HG03457 (cell line): ENCODE results near the gene RBP3.

ENCODE experiments used
- ATAC-seq: cut with Tn5 transposase; IDR thresholded peaks from one replicate; pipeline ENCODE4 v1.9.1; 2021; ENCODE audit warnings: moderate number of reproducible peaks; ENCODE audit not compliant: unreplicated experiment

Gene RBP3

DNA sequence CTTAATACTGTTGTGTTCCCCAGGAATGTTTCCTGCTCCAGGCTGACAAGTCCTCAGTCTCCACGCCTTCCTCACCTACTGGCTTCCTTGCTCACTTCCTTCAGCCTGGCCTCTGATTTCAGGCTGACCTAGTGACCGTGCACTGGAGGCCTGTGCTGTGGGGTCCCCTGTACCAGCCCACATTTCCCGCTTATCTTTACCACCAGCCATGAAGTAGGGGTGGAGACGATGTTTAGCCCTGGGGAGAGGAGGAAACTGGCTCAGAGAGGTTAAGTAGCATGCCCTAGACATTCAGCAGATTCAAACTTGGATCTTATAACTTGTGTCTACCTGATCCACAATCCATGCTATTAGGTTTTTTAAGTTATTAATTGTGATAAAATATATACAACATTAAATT, 40.7 kb downstream of the RBP3 start:
- ATAC-seq, result no peak

DNA sequence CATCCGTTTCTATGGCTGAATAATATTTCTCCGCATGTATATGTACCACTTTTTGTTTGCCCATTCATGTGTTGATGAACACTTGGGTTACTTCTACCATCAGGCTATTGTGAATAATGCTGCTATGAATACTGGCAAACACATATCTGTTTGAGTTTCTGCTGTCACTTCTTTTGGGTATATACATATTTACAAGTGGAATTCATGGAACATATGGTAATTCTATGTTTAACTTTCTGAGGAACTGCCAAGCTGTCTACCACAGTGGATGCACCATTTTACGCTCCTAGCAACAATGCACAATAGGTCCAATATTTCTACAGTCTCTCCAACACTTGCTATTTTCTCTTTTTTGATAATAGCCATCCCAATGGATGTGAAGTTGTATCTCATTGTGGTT, 41.5 kb downstream of the RBP3 start:
- ATAC-seq, result no peak

DNA sequence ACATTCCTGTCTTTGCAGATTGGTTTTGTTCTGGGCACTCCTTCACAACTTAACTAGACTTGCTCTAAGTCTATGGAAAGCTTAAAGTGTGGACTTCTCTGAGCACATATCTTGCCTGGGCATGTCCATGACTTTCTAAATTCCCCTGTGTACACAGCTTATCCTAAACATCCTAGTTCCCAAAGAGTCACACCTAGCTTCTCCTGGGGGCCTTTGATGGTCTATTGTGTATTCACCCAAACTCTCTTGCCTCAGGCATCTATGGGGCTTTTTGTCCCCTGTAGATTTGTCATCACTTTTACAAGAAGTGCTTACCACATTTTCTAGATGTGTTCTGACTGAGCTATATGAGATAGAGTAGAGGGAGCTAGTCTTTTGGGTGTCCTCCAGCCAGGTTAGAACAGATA, 48.2 kb downstream of the RBP3 start:
- ATAC-seq, result no peak

DNA sequence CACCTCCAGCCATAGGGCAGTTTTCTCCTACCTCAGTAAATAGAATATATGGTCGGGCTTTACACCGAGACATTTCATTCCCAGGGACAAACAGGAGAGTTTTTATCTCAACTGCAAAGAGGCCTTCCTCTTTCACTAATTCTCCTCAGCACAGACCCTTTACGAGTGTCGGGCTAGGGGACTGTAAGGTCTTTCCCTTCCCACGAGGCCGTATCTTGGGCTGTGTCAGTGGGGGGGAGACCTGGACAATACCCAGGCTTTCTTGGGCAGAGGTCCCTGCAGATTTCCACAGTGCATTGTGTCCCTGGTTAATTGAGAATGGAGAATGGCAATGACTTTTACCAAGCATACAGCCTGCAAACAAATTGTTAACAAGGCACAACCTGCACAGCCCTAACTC, 49.1 kb downstream of the RBP3 start:
- no peak for ATAC-seq

DNA sequence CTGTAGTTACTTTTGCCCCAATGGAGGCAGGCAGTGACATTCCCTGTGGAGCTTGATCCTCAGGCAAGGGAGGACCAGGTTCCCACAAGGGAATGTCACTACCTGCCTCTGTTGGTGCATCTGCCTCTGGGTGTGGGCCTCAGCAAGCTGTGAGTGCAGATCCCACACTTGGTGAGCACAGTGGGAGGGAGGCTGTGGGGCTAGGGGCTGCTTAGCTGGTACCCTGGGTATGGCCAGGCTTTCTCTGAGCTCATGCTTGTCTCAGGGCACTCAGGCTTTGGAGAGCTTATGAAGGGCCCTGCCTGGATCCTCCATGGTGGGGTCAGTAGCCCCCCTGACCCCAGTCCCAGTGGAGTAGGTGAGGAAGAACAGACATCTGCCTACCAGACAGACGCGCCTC, 52.1 kb downstream of the RBP3 start:
- no peak for ATAC-seq

DNA sequence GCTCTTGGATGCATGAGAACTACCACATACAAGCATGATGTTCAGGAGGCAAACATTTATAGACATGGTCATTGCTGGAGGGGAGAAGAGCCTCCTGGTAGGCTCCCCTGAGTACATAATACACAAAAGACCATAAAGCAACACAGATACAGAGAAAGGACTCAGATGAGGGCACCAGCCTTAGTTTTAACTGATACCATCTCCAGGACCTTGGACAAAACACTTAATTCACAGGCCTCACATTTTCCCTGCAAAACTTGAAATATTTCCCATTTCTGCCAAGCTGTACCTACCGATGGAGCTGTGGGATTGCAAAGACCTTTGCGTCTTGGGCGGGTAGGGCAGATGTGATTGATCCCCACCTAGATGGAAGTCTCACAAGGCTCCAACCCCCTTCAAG, 52.6 kb downstream of the RBP3 start:
- no peak for ATAC-seq

DNA sequence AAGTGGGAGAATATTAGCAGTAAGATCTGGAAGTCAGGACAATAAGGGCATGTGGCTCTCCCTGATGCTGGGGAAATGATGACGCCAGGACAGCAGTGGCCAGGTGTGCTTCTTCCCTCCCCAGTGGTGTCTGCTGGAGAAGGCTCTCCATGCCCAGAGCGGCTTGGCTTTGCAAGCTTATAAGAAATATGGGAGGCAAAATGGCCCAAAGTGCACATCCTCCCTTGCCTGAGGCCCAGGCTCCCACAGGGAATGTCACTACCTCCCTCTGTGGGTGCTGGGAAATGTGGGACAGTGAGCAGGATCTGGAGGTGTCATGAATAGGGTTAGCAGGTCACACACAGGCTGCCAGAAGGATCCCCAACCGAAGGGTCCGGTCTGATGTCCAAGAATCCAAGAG, 53.0 kb downstream of the RBP3 start:
- no peak for ATAC-seq

DNA sequence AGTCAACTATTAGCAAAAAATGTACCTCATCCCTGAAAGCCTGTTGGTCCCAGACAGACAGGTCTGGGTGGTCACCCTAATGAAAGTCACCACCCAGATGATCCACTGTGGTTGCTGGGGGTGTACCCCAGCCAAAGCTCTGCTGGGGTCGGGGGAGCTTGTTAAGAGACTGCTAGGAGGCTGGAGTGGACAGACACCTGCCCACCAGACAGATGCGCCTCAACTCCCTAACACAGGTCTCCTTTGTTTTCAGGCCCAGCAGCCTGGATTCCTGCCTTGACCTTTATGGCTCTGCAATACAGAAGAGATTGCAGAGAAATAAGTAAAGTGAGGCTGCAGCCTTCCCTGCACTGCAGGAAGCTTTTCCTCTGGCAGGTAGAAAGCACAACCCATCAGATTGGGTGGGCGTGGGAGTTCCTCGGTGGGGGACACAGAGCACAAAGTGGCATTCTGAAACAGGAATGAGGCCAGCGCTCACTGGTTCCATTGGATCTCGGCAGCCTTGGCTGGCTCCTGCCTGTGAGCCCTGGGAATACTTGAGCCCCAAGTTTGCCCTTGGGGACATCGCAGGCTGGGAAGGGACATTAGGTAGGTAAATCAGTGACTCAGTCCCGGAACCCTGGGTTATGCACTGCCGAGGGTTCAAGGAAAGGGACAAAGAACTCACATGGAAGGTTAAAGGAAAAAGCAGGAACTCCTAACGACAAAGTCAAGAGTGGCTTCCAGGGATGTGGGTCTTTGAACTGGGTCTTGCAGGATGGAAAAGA, 53.9 kb downstream of the RBP3 start:
- no peak for ATAC-seq

DNA sequence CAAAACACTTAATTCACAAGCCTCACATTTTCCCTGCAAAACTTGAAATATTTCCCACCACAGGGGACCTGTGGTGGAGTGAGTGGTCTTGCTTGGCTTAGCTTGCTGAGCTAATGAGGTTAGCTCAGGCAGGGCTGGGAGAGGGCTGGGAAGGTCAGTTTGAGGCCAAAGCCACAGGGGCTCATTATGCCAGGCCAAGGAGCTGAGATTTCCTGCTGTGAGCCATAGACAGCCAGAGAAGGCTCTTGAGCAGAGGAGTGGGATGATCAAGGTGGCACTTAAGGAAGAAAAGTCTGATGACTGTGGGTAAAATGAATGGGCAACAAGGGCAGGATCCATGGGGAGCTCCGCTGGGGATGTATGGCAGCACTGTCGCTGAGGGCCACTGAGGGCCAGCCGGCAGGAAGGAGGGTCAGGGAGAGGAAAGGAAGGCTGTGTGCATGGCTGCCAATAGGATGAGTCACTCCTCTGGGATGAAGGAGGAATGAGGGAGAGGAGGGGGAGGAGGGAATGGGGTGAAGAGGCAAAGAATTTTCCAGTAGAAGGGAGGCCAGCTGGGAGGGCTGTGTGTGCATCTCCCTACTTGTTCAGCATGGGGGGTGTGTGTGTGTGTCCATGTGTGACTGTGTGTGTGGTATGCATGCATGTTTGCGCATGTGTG, 54.6 kb downstream of the RBP3 start:
- ATAC-seq, result no peak

DNA sequence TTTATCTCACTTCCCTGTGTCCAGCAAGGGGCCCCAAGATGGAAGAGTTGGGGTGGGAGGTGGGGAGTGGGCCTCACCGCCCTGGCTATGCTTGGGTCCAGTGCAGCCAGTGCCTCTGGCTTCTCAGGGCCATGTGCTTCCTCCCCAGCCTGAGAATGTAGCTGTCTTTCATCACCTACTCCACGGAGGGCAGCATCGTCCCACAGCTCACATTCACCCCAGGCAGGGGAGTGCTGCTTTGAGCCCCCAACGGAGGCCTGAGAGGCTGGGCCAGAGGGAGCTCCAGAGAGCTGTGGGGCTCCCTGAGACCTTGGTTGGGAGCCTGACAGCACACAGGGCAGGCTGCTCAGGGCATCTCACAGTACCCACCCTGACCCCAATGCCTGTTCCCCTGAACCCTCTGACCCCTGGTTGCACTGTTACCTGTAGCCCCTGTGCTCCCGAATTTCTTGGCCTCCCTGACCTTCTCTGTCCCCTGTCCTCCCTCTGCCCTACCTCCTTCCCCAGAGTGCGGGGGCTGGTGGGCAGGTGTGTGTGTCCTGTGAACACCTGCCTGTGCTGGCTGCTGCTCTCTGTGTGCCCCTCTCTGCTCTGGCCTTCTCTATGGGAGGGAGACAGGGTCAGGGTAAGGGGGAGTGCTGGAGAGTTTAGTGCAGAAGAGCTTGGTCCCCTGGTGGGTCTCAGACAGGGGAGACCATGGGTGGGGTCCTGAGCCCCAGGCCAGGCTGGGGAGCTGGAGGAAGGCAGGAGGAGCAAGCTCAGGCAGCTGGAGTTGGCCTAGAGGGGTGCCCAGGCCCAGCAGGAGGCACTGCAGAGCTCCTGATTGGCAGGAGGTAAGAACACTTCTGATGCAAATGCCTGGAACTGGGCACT, 55.5 kb downstream of the RBP3 start:
- ATAC-seq, result no peak

DNA sequence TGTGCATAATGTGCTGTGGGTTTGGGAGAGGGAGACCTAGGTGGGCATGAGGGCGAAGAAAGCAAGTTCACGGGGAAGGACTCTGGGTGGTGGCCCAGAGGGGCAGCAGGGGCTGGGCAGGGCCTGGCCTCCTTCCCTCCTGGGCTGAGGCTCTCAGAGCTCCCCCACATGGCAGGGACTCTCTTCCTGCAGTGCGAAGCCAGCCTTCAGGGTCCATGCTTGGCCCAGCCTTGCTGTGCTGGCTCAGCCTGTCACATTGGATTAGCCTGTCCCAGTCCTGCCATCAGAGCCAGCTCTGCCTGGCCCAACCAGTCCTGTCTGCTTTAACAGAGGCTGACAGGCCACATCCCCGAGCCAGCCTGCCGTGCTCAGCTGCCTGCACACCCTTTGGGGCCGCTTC, 56.3 kb downstream of the RBP3 start:
- ATAC-seq, result no peak

DNA sequence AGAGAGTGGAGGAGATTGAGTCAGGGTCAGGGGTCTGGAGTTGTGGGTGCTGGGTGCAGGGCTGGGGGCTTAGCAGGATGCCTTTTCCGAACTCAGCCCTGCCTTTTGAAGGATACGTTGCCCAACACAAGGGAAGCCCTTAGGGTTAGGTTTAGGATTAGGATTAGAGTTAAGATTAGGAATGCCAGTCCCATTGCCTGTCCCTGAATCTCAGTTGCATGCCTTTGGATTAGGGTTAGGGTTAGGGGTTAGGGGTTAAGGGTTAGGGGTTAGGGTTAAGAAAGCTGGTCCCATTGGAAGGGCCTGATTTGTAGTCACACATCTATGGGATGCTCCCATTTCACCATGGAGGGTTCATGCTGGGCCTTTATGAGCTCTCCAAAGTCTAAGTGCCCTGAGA, 56.8 kb downstream of the RBP3 start:
- no peak for ATAC-seq

DNA sequence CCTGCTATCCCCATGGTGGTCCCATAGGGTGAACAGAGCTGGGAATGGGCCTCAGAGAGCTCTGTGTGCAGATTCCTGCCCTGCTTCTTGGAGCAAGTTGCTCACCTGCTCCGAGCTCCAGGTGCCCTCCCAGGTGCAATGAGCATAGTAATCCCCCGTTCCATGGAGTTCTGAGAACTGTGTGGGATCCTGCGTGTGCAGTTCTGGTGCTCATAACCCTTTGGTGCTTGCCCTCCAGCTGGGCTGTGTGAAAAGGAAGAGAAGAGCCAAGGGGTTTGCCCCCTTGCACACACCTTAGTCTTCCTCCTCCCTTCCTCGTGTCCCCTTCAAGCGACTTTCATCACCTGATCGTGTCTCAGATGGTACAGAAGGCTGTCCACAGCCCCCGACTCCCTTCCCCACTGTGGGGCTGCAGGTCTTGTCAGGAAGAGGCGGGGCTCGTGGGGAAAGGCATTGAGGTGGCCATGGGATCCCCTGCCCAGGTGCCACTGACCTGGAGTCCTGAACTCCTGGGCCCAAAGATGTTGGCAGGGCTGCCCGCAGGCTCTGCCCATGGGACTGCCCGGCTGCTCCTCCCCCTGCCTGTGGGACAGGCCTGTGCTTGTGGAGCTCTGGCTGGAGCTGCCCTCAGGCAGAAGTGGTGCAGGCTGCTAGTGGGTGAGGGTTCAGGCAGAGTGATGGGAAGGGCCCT, 57.8 kb downstream of the RBP3 start:
- ATAC-seq, result no peak

DNA sequence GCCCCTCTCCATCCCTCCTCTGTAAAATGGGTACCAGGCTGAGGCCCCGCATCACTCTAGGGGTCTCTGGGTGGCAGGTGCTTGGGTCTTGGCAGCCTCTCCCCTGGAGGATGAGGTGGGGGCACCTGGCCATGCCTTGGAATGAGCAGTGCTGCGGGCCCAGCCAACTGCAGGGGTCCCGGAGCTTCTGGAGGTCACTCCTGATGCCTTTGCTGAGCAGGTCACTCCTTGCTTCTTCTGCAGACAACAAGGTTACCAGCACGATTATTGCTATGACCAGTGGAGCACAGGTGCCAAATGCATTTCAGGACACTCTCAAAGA, 58.3 kb downstream of the RBP3 start:
- no peak for ATAC-seq

DNA sequence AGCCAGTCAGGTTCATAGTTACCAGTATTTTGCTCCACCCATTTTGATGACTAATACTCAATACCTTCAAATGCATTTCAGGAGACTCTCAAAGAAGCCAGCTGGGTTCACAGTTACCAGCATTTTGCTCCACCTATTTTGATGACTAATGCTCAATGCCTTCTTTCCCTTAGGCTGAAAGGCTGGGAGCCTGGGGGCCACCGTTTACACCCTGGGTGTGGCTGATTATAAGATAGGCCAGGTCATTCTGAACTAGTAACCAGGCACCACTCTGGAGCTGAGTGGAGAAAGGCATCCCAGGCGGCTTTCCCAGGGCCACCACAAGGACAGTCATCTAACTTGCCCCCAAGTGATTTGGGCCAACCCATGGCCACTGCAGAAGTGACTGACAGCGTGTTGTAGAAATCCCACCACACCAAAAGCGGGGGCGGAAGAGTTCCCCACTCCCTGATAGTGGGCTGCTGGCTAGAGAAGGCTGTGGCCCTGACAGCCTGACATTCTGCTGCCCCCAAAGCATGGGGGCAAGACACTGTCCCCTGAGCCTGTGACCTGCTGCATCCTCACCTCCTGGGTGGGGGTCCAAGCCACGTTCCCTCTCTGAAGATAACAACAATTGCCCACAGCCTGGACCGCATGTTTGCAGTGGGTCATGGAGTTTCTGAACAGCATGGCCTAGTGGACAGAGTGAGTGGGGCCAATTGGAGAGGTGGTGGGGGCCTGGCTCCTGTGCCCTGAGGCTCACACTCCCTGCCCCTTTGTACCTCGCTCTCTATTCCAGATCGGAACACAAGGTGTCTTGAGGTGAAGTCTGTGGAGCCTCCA, 58.9 kb downstream of the RBP3 start:
- ATAC-seq, result no peak
